Panc1 (cell line): ENCODE data around the gene ZNF791.

Source experiments
- POLR2AphosphoS5 ChIP-seq: IDR thresholded peaks from 2 replicates; pipeline ENCODE4 v1.6.1; 2012; ENCODE audit warnings: mild to moderate bottlenecking, low read depth, low read length, moderate library complexity
- SIN3A ChIP-seq: IDR thresholded peaks from 2 replicates; pipeline ENCODE4 v1.6.1; 2012; ENCODE audit warnings: low read depth, mild to moderate bottlenecking, low read length, moderate library complexity, borderline replicate concordance; ENCODE audit not compliant: insufficient read depth
- TCF7L2 ChIP-seq: IDR thresholded peaks from 2 replicates; pipeline ENCODE4 v1.6.1; 2011; ENCODE audit warnings: mild to moderate bottlenecking, low read depth, low read length, inconsistent platforms
- TF ChIP-seq, protein P1 (sequence below): fragments of 450-650 bp; IDR thresholded peaks from 2 replicates; pipeline ENCODE4 v1.5.1; 2017; ENCODE audit warnings: mild to moderate bottlenecking
- TF ChIP-seq, protein P2 (sequence below), 2 experiments: IDR thresholded peaks; 2 replicates each; pipeline ENCODE4 v1.6.1; 2011 to 2012; ENCODE audit warnings: low read depth in 2 of 2, control low read depth in 1 of 2, low read length in 1 of 2, mild to moderate bottlenecking in 1 of 2, moderate library complexity in 1 of 2; ENCODE audit not compliant: insufficient read depth in 1 of 2

DNA sequence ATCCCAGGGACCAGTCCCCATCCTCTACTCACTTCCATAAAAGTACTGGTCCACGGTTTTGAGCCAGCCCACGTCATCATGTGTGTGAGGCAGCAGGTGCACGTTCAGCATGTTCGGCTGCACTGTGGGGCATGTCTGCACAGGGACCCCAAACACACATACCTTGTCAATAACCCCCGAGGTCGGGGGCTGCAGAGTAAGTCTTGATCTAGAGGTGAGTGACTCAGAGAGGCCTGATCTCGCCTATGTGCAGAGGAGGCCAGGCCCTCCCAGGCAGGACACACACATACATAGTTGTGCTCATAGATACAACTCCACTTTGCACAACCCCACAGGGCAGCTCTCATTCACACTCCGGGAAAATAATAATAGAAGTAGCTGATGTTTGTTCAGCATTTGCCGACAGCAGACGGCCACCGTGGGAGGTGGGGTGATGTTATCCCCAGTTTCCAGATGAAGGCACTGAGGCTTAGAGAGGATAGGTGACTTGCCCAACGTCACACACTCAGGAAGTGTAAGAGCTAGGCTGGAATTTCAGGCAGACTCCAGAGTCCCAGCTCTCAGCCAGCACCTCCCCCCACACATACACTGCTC is 55.0 kb downstream of the ZNF791 start:
- TF ChIP-seq, protein P1, sequence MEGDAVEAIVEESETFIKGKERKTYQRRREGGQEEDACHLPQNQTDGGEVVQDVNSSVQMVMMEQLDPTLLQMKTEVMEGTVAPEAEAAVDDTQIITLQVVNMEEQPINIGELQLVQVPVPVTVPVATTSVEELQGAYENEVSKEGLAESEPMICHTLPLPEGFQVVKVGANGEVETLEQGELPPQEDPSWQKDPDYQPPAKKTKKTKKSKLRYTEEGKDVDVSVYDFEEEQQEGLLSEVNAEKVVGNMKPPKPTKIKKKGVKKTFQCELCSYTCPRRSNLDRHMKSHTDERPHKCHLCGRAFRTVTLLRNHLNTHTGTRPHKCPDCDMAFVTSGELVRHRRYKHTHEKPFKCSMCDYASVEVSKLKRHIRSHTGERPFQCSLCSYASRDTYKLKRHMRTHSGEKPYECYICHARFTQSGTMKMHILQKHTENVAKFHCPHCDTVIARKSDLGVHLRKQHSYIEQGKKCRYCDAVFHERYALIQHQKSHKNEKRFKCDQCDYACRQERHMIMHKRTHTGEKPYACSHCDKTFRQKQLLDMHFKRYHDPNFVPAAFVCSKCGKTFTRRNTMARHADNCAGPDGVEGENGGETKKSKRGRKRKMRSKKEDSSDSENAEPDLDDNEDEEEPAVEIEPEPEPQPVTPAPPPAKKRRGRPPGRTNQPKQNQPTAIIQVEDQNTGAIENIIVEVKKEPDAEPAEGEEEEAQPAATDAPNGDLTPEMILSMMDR = no peak
- TF ChIP-seq POLR2AphosphoS5 (no peak), SIN3A (no peak), TCF7L2 (no peak)
- TF ChIP-seq, protein P2, sequence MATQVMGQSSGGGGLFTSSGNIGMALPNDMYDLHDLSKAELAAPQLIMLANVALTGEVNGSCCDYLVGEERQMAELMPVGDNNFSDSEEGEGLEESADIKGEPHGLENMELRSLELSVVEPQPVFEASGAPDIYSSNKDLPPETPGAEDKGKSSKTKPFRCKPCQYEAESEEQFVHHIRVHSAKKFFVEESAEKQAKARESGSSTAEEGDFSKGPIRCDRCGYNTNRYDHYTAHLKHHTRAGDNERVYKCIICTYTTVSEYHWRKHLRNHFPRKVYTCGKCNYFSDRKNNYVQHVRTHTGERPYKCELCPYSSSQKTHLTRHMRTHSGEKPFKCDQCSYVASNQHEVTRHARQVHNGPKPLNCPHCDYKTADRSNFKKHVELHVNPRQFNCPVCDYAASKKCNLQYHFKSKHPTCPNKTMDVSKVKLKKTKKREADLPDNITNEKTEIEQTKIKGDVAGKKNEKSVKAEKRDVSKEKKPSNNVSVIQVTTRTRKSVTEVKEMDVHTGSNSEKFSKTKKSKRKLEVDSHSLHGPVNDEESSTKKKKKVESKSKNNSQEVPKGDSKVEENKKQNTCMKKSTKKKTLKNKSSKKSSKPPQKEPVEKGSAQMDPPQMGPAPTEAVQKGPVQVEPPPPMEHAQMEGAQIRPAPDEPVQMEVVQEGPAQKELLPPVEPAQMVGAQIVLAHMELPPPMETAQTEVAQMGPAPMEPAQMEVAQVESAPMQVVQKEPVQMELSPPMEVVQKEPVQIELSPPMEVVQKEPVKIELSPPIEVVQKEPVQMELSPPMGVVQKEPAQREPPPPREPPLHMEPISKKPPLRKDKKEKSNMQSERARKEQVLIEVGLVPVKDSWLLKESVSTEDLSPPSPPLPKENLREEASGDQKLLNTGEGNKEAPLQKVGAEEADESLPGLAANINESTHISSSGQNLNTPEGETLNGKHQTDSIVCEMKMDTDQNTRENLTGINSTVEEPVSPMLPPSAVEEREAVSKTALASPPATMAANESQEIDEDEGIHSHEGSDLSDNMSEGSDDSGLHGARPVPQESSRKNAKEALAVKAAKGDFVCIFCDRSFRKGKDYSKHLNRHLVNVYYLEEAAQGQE (IDR thresholded peaks at IDR 0.05; ENCODE audit: insufficient read depth in 1 of 2, low read depth in 2 of 2, low read length in 1 of 2) = no peak
